CD4-positive, alpha-beta T cell (primary cell): ENCODE data around the gene ADSL. TPM values are rescaled to one million over a fixed set of nuclear protein-coding genes. Genes with fewer than 3 reads are reported as not detected.
A peak's percentile ranks its signal among the peaks of the same experiment; 100 is the strongest.
"Not testable (repeated sequence)": the region's sequence is repeated elsewhere in the genome, so short reads cannot be mapped to it uniquely, and the experiment has no call there.

Source experiments
- ATAC-seq: fragments of 200-7000 bp; cut with Tn5 transposase; one replicate; pipeline ENCODE4 v1.10.0; 2022; ENCODE audit warnings: mild to moderate bottlenecking; ENCODE audit not compliant: poor library complexity
- CTCF ChIA-PET: fragments of 350-600 bp; sonication (Branson Sonifier 250); formaldehyde crosslinking; loops from one replicate; lab custom pipeline; 2021; ENCODE audit warnings: antibody characterized with exemption, inconsistent platforms; lab: Charles Lee
- POLR2A ChIA-PET: fragments of 350-600 bp; sonication (Branson Sonifier 250); formaldehyde crosslinking; loops from one replicate; lab custom pipeline; 2021; ENCODE audit warnings: antibody characterized with exemption, inconsistent platforms; lab: Charles Lee
- DNase-seq, 14 experiments: peaks; one replicate each; pipeline ENCODE4 v3.0.0-alpha.2; 2013 to 2020; ENCODE audit warnings: mixed read lengths in 2 of 14
- H3K27ac ChIP-seq, 2 donors: one replicate each; pipeline versions ENCODE4 v1.5.1 to v1.7.0; 2013; ENCODE audit warnings: low read length in 2 of 2, low read depth in 1 of 2, mild to moderate bottlenecking in 1 of 2
- H3K27me3 ChIP-seq, 2 experiments: 1 replicate in 1 of 2; 2 replicates in 1 of 2; pipeline versions ENCODE4 v1.6.1 to v1.7.0; 2013; ENCODE audit warnings: low read length in 2 of 2, control low read depth in 1 of 2, mild to moderate bottlenecking in 1 of 2, moderate library complexity in 1 of 2; ENCODE audit not compliant: insufficient read depth in 2 of 2, control insufficient read depth in 1 of 2
- H3K36me3 ChIP-seq: one replicate; pipeline ENCODE4 v1.6.1; 2013; ENCODE audit warnings: low read length, control low read depth; ENCODE audit not compliant: insufficient read depth
- H3K4me1 ChIP-seq: one replicate; pipeline ENCODE4 v1.6.1; 2013; ENCODE audit warnings: low read length, control low read depth; ENCODE audit not compliant: insufficient read depth
- H3K4me3 ChIP-seq: one replicate; pipeline ENCODE4 v1.5.1; 2013; ENCODE audit warnings: mild to moderate bottlenecking, low read length, moderate library complexity
- H3K9me3 ChIP-seq, 2 experiments: 1 replicate in 1 of 2; 2 replicates in 1 of 2; pipeline versions ENCODE4 v1.6.1 to v1.7.0; 2013; ENCODE audit warnings: low read length in 2 of 2, mild to moderate bottlenecking in 2 of 2, control low read depth in 1 of 2, moderate library complexity in 1 of 2; ENCODE audit not compliant: control insufficient read depth in 1 of 2, insufficient read depth in 1 of 2
- H3K27ac Mint-ChIP-seq: one replicate; pipeline ENCODE4 v1.8.0; 2020; ENCODE audit warnings: mixed read lengths
- H3K27me3 Mint-ChIP-seq: one replicate; pipeline ENCODE4 v1.8.0; 2021; ENCODE audit warnings: mixed read lengths
- H3K36me3 Mint-ChIP-seq: one replicate; pipeline ENCODE4 v1.8.0; 2021; ENCODE audit warnings: low read depth, mixed read lengths
- H3K4me1 Mint-ChIP-seq: one replicate; pipeline ENCODE4 v1.8.0; 2021; ENCODE audit warnings: low read depth, mixed read lengths
- H3K4me3 Mint-ChIP-seq: one replicate; pipeline ENCODE4 v1.8.0; 2020; ENCODE audit warnings: mild to moderate bottlenecking, mixed read lengths
- H3K9me3 Mint-ChIP-seq: one replicate; pipeline ENCODE4 v1.8.0; 2020; ENCODE audit warnings: mixed read lengths
- intact Hi-C, 2 experiments: fragments of 100-400 bp; cut with DNase I in 1 of 2; cut with micrococcal nuclease in 1 of 2; formaldehyde crosslinking; loops; one replicate each; pipeline versions ENCODE4 v1.15.1 to v1.9.0; 2023 to 2025; cut with DNase I, micrococcal nuclease
- total RNA-seq, 174 experiments: library from RNA in 2 of 174; stranded (reverse) in 2 of 174; gene quantifications; one replicate each; pipeline ENCODE4 v1.2.3 and lab custom pipeline; 2021 to 2026
- TF ChIP-seq, protein P1 (sequence below): fragments of 200-600 bp; IDR thresholded peaks from one replicate; pipeline ENCODE4 v1.8.0; 2022; ENCODE audit warnings: antibody characterized with exemption, mild to moderate bottlenecking

Gene ADSL
- total RNA-seq, 2 experiments from 2014 or later, result 62.9 to 75.3 TPM

DNA sequence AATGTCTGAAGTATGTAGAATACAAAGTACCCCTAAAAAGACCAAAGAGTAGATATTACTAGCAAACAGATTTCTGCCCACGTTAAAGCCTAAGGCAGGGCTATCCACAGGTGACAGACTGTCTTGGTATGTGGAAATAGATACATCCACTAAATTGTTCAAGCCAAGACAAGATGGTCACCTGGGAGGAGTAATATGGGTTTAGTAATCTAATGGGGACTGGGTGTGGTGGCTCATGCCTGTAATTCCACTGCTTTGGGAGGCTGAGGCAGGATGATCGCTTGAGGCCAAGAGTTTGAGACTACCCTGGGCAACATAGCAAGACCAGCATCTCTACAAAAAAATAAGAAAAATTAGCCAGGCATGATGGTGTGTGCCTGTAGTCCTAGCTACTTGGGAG lies 31.6 kb downstream of the ADSL start:
- Histone ChIP-seq H3K27ac (no peak overlapping the region), H3K4me3 (no peak overlapping the region), H3K27me3 (no peaks in the 10 kb centered on the region), H3K36me3 (peaks cover 11% of the 10 kb centered on the region), H3K9me3 (no peaks in the 10 kb centered on the region), H3K4me1 (peaks cover 14% of the 10 kb centered on the region)
- ChIA-PET CTCF (no interaction called here), POLR2A (interaction anchor here (3.2 kb wide), 1 partner anchor 23 kb away, joined by 10 read pairs; no protein-coding TSS in a partner anchor)
- TF ChIP-seq, protein P1, sequence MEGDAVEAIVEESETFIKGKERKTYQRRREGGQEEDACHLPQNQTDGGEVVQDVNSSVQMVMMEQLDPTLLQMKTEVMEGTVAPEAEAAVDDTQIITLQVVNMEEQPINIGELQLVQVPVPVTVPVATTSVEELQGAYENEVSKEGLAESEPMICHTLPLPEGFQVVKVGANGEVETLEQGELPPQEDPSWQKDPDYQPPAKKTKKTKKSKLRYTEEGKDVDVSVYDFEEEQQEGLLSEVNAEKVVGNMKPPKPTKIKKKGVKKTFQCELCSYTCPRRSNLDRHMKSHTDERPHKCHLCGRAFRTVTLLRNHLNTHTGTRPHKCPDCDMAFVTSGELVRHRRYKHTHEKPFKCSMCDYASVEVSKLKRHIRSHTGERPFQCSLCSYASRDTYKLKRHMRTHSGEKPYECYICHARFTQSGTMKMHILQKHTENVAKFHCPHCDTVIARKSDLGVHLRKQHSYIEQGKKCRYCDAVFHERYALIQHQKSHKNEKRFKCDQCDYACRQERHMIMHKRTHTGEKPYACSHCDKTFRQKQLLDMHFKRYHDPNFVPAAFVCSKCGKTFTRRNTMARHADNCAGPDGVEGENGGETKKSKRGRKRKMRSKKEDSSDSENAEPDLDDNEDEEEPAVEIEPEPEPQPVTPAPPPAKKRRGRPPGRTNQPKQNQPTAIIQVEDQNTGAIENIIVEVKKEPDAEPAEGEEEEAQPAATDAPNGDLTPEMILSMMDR, result no peak
- no peak for ATAC-seq
- H3K4me1 Mint-ChIP-seq, result peaks cover 37% of the 10 kb centered on the region
- H3K36me3 Mint-ChIP-seq, result peaks cover 4% of the 10 kb centered on the region
- no peaks in the 10 kb centered on the region for H3K27me3 Mint-ChIP-seq
- H3K27ac Mint-ChIP-seq, result no peak overlapping the region
- intact Hi-C loops, result no loop called here
- no peak for DNase-seq
- H3K9me3 Mint-ChIP-seq, result no peaks in the 10 kb centered on the region
- no peak overlapping the region for H3K4me3 Mint-ChIP-seq

DNA sequence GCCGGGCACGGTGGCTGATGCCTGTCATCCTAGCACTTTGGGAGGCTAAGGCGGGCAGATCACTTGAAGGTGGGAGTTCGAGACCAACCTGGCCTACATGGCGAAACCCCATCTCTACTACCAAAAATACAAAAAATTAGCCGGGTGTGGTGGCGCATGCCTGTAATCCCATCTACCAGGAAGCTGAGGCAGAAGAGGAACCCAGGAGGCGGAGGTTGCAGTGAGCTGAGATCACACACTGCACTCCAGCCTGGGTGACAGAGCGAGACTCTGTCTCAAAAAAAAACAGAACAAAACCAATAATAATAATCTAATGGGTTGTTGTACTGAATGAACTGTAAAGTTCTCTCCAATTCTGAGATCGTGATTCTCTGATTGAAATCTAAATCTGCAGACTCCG lies 32.1 kb downstream of the ADSL start:
- H3K36me3 Mint-ChIP-seq, H3K36me3 ChIP-seq, H3K9me3 ChIP-seq, CTCF ChIA-PET, H3K27me3 ChIP-seq, H3K4me3 ChIP-seq, H3K4me3 Mint-ChIP-seq, H3K27ac Mint-ChIP-seq, H3K9me3 Mint-ChIP-seq, H3K27ac ChIP-seq, H3K27me3 Mint-ChIP-seq, DNase-seq, intact Hi-C loops, ATAC-seq: not testable (repeated sequence)
- POLR2A ChIA-PET, result interaction anchor here (3.2 kb wide), 1 partner anchor 22 kb away, joined by 10 read pairs; no protein-coding TSS in a partner anchor
- peaks cover 37% of the 10 kb centered on the region for H3K4me1 Mint-ChIP-seq
- peaks cover 18% of the 10 kb centered on the region for H3K4me1 ChIP-seq

DNA sequence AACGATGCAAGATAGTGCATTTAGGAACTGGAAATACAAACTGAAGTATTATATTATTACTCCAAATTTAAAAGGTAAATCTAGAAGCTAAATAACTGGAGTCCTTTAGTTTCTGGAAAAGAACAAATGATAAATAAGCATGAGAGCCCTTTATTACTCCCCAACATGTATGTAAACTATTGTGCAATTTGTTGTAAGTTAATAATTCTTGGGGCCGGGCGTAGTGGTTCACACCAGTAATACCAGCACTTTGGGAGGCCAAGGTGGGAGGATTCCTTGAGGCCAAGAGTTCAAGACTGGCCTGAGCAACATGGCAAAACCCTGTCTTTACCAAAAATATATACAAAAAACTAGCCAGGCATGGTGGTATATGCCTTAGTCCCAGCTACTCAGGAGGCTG lies 35.2 kb downstream of the ADSL start:
- ChIA-PET POLR2A (no interaction called here), CTCF (interaction anchor here (1.0 kb wide), 1 partner anchor 98 kb away, joined by 3 read pairs; no protein-coding TSS in a partner anchor)
- H3K4me3 ChIP-seq, result no peak overlapping the region
- no peaks in the 10 kb centered on the region for H3K9me3 ChIP-seq
- ATAC-seq, result no peak
- no peak overlapping the region for H3K27ac ChIP-seq
- Mint-ChIP-seq H3K9me3 (no peaks in the 10 kb centered on the region), H3K27ac (no peak overlapping the region), H3K36me3 (peaks cover under 1% of the 10 kb centered on the region), H3K4me1 (peaks cover 53% of the 10 kb centered on the region), H3K27me3 (no peaks in the 10 kb centered on the region), H3K4me3 (no peak overlapping the region)
- intact Hi-C loops, result no loop called here
- TF ChIP-seq, protein P1, result no peak
- peaks cover 3% of the 10 kb centered on the region for H3K36me3 ChIP-seq
- DNase-seq, result no peak
- peaks cover 42% of the 10 kb centered on the region for H3K4me1 ChIP-seq
- no peaks in the 10 kb centered on the region for H3K27me3 ChIP-seq

DNA sequence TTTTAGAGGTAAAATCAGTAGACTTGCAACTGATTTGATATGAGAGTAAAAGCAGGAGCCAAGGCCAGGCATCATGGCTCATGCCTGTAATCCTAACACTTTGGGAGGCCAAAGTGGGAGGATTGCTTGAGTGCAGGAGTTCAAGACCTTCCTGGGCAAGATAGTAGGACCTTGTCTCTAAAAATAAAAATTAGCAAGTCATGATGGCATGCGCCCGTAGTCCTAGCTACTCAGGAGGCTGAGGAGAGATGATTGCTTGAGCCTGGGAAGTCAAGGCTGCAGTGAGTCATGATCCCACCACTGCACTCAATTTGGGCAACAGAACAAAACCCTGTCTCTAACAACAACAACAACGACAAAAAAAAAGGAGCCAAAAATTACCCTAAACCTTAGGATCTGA lies 37.6 kb downstream of the ADSL start:
- Histone ChIP-seq H3K27me3 (no peaks in the 10 kb centered on the region), H3K4me1 (peaks cover 46% of the 10 kb centered on the region), H3K4me3 (no peak overlapping the region), H3K9me3 (no peaks in the 10 kb centered on the region), H3K27ac (peak overlapping the region in 1 of 2 donors; percentile 23), H3K36me3 (peaks cover 3% of the 10 kb centered on the region)
- POLR2A ChIA-PET, result interaction anchor here (0.8 to 3.0 kb wide), 10 partner anchors 10 to 340 kb away, joined by 3 to 17 read pairs (median 6); partner anchors contain the start of genes MRTFA and SGSM3
- intact Hi-C loops, result no loop called here
- peaks cover 72% of the 10 kb centered on the region for H3K4me1 Mint-ChIP-seq
- peaks cover 11% of the 10 kb centered on the region for H3K36me3 Mint-ChIP-seq
- CTCF ChIA-PET, result interaction anchor here (1.2 kb wide), 1 partner anchor 13 kb away, joined by 3 read pairs; the partner anchor contains the start of gene SGSM3
- no peaks in the 10 kb centered on the region for H3K27me3 Mint-ChIP-seq
- peak overlapping the region; percentile 86 for H3K27ac Mint-ChIP-seq
- TF ChIP-seq, protein P1, result no peak
- no peak for DNase-seq
- H3K9me3 Mint-ChIP-seq, result no peaks in the 10 kb centered on the region
- H3K4me3 Mint-ChIP-seq, result no peak overlapping the region
- no peak for ATAC-seq
